ENCODE data around the gene ZBTB34.

ZBTB34 gene

GRCh38 chr9:126869368-126869767, 8.9 kb downstream of the ZBTB34 start:
- no peak for TF ChIP-seq CTCF (conservative IDR thresholded peaks at IDR 0.05)
- no peak for TF ChIP-seq ZFX (IDR thresholded peaks at IDR 0.05)

GRCh38 chr9:126872516-126872915, 12.1 kb downstream of the ZBTB34 start:
- TF ChIP-seq CTCF (conservative IDR thresholded peaks at IDR 0.05) (no peak), ZFX (IDR thresholded peaks at IDR 0.05) (no peak)
- no peak overlapping the region for H3K27ac ChIP-seq

More at GRCh38 chr9:126869368-126869767, 8.9 kb downstream of the ZBTB34 start:
- H3K27ac ChIP-seq: no peak overlapping the region

GRCh38 chr9:126874546-126875314, 14.3 kb downstream of the ZBTB34 start:
- no peak overlapping the region for H3K27ac ChIP-seq
- no peak for TF ChIP-seq CTCF (conservative IDR thresholded peaks at IDR 0.05)
- no peak for TF ChIP-seq ZFX (IDR thresholded peaks at IDR 0.05)

GRCh38 chr9:126875756-126876510, 15.5 kb downstream of the ZBTB34 start:
- no peak overlapping the region for H3K27ac ChIP-seq
- TF ChIP-seq ZFX (IDR thresholded peaks at IDR 0.05): no peak
- no peak for TF ChIP-seq CTCF (conservative IDR thresholded peaks at IDR 0.05)

GRCh38 chr9:126876531-126876930, 16.1 kb downstream of the ZBTB34 start:
- TF ChIP-seq CTCF (conservative IDR thresholded peaks at IDR 0.05): no peak
- no peak overlapping the region for H3K27ac ChIP-seq

- H3K27ac ChIP-seq: no peak overlapping the region
- no peak for TF ChIP-seq CTCF (conservative IDR thresholded peaks at IDR 0.05)
- TF ChIP-seq ZFX (IDR thresholded peaks at IDR 0.05): no peak
These were observed 17.0 kb downstream of the ZBTB34 start for GRCh38 chr9:126877418-126877817.

GRCh38 chr9:126879288-126879687, 18.8 kb downstream of the ZBTB34 start:
- TF ChIP-seq CTCF (conservative IDR thresholded peaks at IDR 0.05): no peak
- TF ChIP-seq ZFX (IDR thresholded peaks at IDR 0.05): no peak
- H3K27ac ChIP-seq: no peak overlapping the region

All from C4-2B (cell line).